DND-41 (cell line): Measurements from ENCODE around the gene CRACR2B.

Source experiments
- ATAC-seq: fragments of 200-7000 bp; cut with Tn5 transposase; 3 replicates; pipeline ENCODE4 v1.9.1; 2021; ENCODE audit warnings: low read depth; ENCODE audit not compliant: insufficient read depth
- DNase-seq: peaks from one replicate; pipeline ENCODE4 v3.0.0-alpha.2; 2020
- H2AFZ ChIP-seq: 2 replicates; pipeline ENCODE4 v1.6.0; 2012; ENCODE audit warnings: low read depth, low read length
- H3K27ac ChIP-seq: 2 replicates; pipeline ENCODE4 v1.5.1; 2012; ENCODE audit warnings: low read length, inconsistent platforms
- H3K27me3 ChIP-seq: fragments of 200-600 bp; sonication (generic); 2 replicates; pipeline ENCODE4 v1.6.0; 2012; ENCODE audit warnings: low read length, mild to moderate bottlenecking, inconsistent platforms; ENCODE audit not compliant: insufficient read depth, poor library complexity
- H3K36me3 ChIP-seq: 2 replicates; pipeline ENCODE4 v1.5.1; 2012; ENCODE audit warnings: low read length, inconsistent platforms; ENCODE audit not compliant: insufficient read depth
- H3K4me1 ChIP-seq: 2 replicates; pipeline ENCODE4 v1.5.1; 2012; ENCODE audit warnings: mild to moderate bottlenecking, low read length; ENCODE audit not compliant: insufficient read depth
- H3K4me2 ChIP-seq: 2 replicates; pipeline ENCODE4 v1.6.0; 2012; ENCODE audit warnings: mild to moderate bottlenecking, moderate library complexity, low read length, inconsistent platforms; ENCODE audit not compliant: insufficient read depth
- H3K4me3 ChIP-seq, 2 experiments: fragments of 200-600 bp in 1 of 2; shearing (Covaris generic) in 1 of 2; 2 replicates each; pipeline ENCODE4 v1.5.1; 2012 to 2016; ENCODE audit warnings: inconsistent platforms in 2 of 2, low read length in 2 of 2, mild to moderate bottlenecking in 2 of 2, low read depth in 1 of 2, moderate library complexity in 1 of 2
- H3K79me2 ChIP-seq: 2 replicates; pipeline ENCODE4 v1.6.0; 2012; ENCODE audit warnings: low read length, inconsistent platforms; ENCODE audit not compliant: insufficient read depth
- H3K9ac ChIP-seq: 2 replicates; pipeline ENCODE4 v1.6.0; 2012; ENCODE audit warnings: low read depth, mild to moderate bottlenecking, inconsistent platforms, low read length, moderate library complexity
- H3K9me3 ChIP-seq: 2 replicates; pipeline ENCODE4 v1.5.1; 2012; ENCODE audit warnings: low read length, moderate library complexity, mild to moderate bottlenecking, inconsistent platforms; ENCODE audit not compliant: insufficient read depth, severe bottlenecking
- H4K20me1 ChIP-seq: 2 replicates; pipeline ENCODE4 v1.6.0; 2012; ENCODE audit warnings: low read length; ENCODE audit not compliant: insufficient read depth
- CTCF ChIP-seq: IDR thresholded peaks from 2 replicates; pipeline ENCODE4 v1.5.1; 2012; ENCODE audit warnings: borderline replicate concordance, low read length, moderate library complexity, mild to moderate bottlenecking; ENCODE audit not compliant: poor library complexity, severe bottlenecking; ENCODE audit errors: extremely low read depth
- EZH2 ChIP-seq: IDR thresholded peaks from 3 replicates; pipeline ENCODE4 v1.6.1; 2012; ENCODE audit warnings: borderline replicate concordance, low read depth, mild to moderate bottlenecking, moderate library complexity, low read length, inconsistent platforms; ENCODE audit not compliant: severe bottlenecking

CRACR2B gene

DNA sequence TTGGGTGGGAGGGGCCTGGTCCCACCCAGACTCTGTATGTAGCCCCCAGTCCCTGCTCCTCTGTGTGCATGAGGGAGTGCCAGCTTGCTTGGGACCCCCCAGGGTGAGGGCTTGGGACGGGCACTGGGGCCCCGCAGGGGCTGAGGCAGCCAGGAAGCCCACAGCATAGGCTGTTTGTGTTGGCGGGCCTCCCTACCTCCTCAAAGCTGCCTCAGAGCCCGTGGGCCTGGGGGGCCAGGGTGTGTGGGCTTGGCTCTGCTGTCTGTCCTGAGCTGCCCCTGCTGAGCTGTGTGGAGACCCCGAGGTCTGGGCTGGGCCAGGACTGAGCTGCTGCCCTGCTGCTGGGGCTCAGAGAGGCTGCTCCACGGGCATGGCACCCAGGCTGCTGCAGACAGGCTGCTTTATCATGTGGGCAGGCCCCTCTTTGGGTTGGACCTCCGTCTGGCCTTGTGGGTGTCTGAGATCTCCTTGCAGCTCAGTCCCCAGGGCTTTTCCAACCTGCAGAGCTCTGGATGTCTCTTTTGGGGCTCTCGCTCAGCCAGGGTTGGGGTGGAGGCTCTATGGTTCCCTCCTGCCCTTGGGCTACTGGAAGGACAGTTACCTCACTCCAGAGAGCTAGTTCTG, 18.3 kb downstream of the CRACR2B start:
- H3K36me3 ChIP-seq = 0 out of 2 replicates have a peak, but pooled peaks cover 2% of the 10 kb centered on the region
- H3K27me3 ChIP-seq = no peaks in the 10 kb centered on the region
- DNase-seq = no peak
- H3K27ac ChIP-seq = no peak overlapping the region
- TF ChIP-seq EZH2 = no peak
- no peak for TF ChIP-seq CTCF
- no peak overlapping the region for H3K4me3 ChIP-seq
- H2AFZ ChIP-seq = no peak overlapping the region
- no peak overlapping the region for H3K9ac ChIP-seq
- ATAC-seq = no peak
- no peak overlapping the region for H3K4me2 ChIP-seq
- peaks cover 13% of the 10 kb centered on the region for H3K79me2 ChIP-seq
- peaks cover 30% of the 10 kb centered on the region for H3K4me1 ChIP-seq
- H4K20me1 ChIP-seq = peaks cover 18% of the 10 kb centered on the region
- H3K9me3 ChIP-seq = no peaks in the 10 kb centered on the region

DNA sequence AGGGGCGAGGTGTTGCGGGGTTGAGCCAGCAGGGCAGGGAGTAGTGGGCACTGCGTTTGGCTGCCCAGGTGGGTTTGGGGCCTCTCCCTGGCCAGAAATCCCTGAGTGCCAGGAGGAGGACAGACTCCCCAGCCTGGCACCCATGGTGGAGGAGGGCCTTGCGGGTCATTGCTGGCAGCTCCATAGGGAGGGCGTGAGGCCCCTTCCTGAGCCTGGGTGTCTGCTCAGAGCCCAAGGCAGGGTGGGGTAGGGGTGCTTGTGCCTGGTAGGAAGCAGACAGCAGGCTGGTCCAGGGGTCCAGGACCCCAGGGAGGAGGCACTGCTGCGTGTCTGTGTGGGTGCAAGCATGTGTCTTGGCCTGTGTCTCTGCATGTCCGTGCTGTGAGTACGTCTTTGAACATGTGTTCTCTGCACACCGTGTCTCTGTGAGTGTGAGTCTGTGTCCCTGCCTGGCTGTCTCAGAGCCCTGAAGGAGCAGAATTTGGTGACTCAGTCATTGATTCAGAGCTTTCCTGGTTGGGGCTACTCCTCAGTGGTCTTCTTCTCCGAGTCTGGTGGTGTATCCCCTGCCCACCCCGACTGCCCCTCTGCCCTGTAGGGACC, 18.9 kb downstream of the CRACR2B start:
- ATAC-seq (no peak), DNase-seq (no peak)
- Histone ChIP-seq H4K20me1 (peaks cover 16% of the 10 kb centered on the region), H3K4me3 (no peak overlapping the region), H3K27ac (no peak overlapping the region), H3K4me2 (no peak overlapping the region), H3K79me2 (peaks cover 7% of the 10 kb centered on the region), H3K36me3 (no peaks in the 10 kb centered on the region), H3K9ac (no peak overlapping the region), H2AFZ (no peak overlapping the region), H3K9me3 (no peaks in the 10 kb centered on the region), H3K27me3 (no peaks in the 10 kb centered on the region), H3K4me1 (peaks cover 24% of the 10 kb centered on the region)
- TF ChIP-seq CTCF (no peak), EZH2 (no peak)

GRCh38 chr11:847876-848275, 20.2 kb downstream of the CRACR2B start:
- peaks cover 24% of the 10 kb centered on the region for H3K4me1 ChIP-seq
- H4K20me1 ChIP-seq = peaks cover 12% of the 10 kb centered on the region
- no peak overlapping the region for H3K9ac ChIP-seq
- no peak overlapping the region for H3K4me3 ChIP-seq
- no peak overlapping the region for H3K27ac ChIP-seq
- TF ChIP-seq CTCF (no peak), EZH2 (no peak)
- no peak overlapping the region for H3K4me2 ChIP-seq
- H2AFZ ChIP-seq = no peak overlapping the region
- DNase-seq (no peak), ATAC-seq (no peak)
- H3K79me2 ChIP-seq = no peaks in the 10 kb centered on the region
- H3K27me3 ChIP-seq = no peaks in the 10 kb centered on the region
- H3K9me3 ChIP-seq = no peaks in the 10 kb centered on the region
- H3K36me3 ChIP-seq = no peaks in the 10 kb centered on the region
